Omental fat pad (tissue), 4 donors: ENCODE measurements around the gene CNTNAP2. TPM values are rescaled to one million over a fixed set of nuclear protein-coding genes. Genes with fewer than 3 reads are reported as not detected.

Experiments
- ATAC-seq: fragments of 150-250 bp; one replicate; pipeline ENCODE4 v1.9.1; 2016; ENCODE audit warnings: mild to moderate bottlenecking, moderate library complexity; ENCODE audit not compliant: low FRiP score
- DNase-seq: peaks from one replicate; pipeline ENCODE4 v3.0.0-alpha.2; 2019; ENCODE audit warnings: low spot score
- total RNA-seq, 4 donors: library from RNA; depleted of rRNA; stranded (reverse); fragments of >200 nt; gene quantifications; one replicate each; pipeline ENCODE4 v1.1.0, GENCODE V29; 2016
- TF ChIP-seq, protein P1 (sequence below), 3 donors: fragments of 450-650 bp; IDR thresholded peaks; one replicate each; pipeline ENCODE4 v1.5.1; 2016 to 2017; ENCODE audit warnings: antibody characterized with exemption in 3 of 3, mild to moderate bottlenecking in 3 of 3, moderate library complexity in 2 of 3

Gene CNTNAP2
- total RNA-seq, 4 donors from 2014 or later = 0.38 to 1.5 (median 1.1) TPM; not detected in 1

DNA sequence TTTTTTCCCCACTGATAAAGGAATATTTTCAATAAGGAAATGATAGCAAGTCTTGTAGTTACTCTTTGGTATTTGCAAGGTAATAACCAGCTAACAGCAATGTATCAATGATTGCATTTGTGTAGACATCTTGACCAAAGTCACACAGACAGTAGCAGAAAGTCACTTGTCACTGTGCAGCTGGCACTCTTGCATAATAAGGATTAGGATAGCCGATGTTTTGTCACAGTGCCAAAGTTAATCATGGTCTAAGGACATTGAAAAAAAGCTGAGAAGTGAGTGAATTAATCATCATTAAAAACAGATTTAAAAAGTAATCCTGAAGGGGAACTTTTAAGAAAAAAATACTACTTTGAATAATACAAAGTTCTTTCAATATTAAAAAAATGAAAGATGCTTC lies 1639.7 kb downstream of the CNTNAP2 start:
- DNase-seq (no peak), ATAC-seq (no peak)
- TF ChIP-seq, protein P1, sequence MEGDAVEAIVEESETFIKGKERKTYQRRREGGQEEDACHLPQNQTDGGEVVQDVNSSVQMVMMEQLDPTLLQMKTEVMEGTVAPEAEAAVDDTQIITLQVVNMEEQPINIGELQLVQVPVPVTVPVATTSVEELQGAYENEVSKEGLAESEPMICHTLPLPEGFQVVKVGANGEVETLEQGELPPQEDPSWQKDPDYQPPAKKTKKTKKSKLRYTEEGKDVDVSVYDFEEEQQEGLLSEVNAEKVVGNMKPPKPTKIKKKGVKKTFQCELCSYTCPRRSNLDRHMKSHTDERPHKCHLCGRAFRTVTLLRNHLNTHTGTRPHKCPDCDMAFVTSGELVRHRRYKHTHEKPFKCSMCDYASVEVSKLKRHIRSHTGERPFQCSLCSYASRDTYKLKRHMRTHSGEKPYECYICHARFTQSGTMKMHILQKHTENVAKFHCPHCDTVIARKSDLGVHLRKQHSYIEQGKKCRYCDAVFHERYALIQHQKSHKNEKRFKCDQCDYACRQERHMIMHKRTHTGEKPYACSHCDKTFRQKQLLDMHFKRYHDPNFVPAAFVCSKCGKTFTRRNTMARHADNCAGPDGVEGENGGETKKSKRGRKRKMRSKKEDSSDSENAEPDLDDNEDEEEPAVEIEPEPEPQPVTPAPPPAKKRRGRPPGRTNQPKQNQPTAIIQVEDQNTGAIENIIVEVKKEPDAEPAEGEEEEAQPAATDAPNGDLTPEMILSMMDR (IDR thresholded peaks at IDR 0.05) = no peak

- TF ChIP-seq, protein P1 (IDR thresholded peaks at IDR 0.05) = no peak
- DNase-seq = no peak
- no peak for ATAC-seq
Measured at GRCh38 chr7:147759327-147759943, 1642.8 kb downstream of the CNTNAP2 start.

GRCh38 chr7:147765301-147765700 lies 1648.7 kb downstream of the CNTNAP2 start:
- ATAC-seq = no peak
- TF ChIP-seq, protein P1 (IDR thresholded peaks at IDR 0.05) = no peak
- no peak for DNase-seq

GRCh38 chr7:147771344-147771743 lies 1654.7 kb downstream of the CNTNAP2 start:
- TF ChIP-seq, protein P1 (IDR thresholded peaks at IDR 0.05) = no peak
- ATAC-seq = no peak
- no peak for DNase-seq

DNA sequence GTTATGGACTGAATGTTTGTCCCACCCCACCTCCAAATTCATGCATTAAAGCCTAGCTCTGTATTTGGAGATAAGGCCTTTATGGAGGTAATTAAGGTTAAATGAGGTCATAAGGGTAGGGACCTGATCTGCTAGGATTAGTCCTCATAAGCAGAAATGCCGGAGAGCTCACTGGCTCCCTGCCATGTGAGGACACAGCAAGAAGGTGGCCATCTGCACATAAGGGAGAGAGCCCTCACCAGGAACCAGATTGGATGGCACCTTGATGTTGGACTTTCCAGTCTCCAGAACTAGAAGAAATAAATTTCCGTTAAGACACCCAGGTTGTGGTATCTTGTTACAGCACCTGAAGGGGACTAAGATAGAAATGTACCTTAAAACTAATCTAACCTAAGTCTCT lies 1657.9 kb downstream of the CNTNAP2 start:
- TF ChIP-seq, protein P1 (IDR thresholded peaks at IDR 0.05) = no peak
- DNase-seq (no peak), ATAC-seq (no peak)

- ATAC-seq = no peak
- no peak for DNase-seq
- TF ChIP-seq, protein P1 (IDR thresholded peaks at IDR 0.05) = no peak
Measured at GRCh38 chr7:147775516-147776284, 1659.1 kb downstream of the CNTNAP2 start.

DNA sequence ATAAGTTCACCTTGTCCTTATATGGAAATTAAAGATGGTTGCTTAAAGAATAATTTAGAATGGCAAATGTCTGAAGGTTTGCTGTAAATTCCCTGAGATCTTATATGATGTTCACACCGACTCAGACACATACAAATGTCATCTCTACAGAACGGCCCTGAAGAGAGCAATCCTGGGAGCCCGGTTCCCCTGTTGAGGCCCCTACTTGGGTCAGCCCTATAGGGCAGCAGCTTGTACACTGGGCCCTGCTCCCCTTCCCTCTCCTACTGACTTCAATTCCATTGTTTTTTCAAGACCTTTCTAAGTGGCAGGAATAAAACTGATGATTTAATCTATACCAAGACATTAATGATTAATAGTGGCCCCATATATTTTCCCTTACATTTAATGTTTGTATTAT lies 1660.7 kb downstream of the CNTNAP2 start:
- TF ChIP-seq, protein P1 (IDR thresholded peaks at IDR 0.05) = no peak
- no peak for ATAC-seq
- DNase-seq = no peak
